Measurements from ENCODE around the gene ZNF888. TPM values are rescaled to one million over a fixed set of nuclear protein-coding genes. Genes with fewer than 3 reads are reported as not detected.
A peak's percentile ranks its signal among the peaks of the same experiment; 100 is the strongest.

The ZNF888 gene
- total RNA-seq, result 8.8 TPM
- long read RNA-seq, full-length matches to known transcripts, result 1 of 2 reads
- long read RNA-seq, partial matches to known transcripts, result 0 of 2 reads
- long read RNA-seq, other reads (novel, unspliced or antisense), result 1 of 2 reads

- intact Hi-C loops (cut with DNase I), result no loop called here
- ATAC-seq, result peak; percentile 100
- H3K27ac ChIP-seq, result peak within 1 kb of the TSS; percentile 88
These were observed at the start of gene ZNF888 for GRCh38 chr19:52922841-52923777. ZNF888 (minus strand) TSS chr19:52923428; CDS start chr19:52917873, 5,555 bp downstream.

DNA sequence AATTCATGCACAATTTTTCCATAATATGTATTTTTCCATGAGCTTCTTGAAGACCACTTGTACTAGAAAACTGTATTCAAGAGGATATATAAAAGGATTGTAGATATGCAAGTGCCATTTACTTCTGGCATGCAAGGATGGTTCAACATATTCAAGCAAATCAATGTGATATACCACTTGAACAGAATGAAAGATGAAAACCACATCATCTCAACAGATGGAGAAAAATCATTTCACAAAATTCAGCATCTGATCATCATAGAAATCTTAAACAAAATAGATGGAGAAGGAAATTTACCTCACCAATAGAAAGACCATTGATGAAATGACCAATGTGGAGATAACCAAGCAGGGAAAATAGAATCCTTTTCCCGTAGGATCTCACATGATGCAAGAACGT, 44.5 kb upstream of the ZNF888 start:
- H3K27me3 ChIP-seq (ENCODE audit: low read depth), result no peaks in the 10 kb centered on the region
- H3K4me1 ChIP-seq, result no peaks in the 10 kb centered on the region
- peaks cover 9% of the 10 kb centered on the region for H3K9me3 ChIP-seq
- no peak for TF ChIP-seq CTCF (IDR thresholded peaks at IDR 0.05)
- DNase-seq (no peak), ATAC-seq (no peak)
- intact Hi-C loops (cut with DNase I), result no loop called here
- no peaks in the 10 kb centered on the region for H3K36me3 ChIP-seq
- no peak overlapping the region for H3K27ac ChIP-seq
- H3K4me3 ChIP-seq, result no peak overlapping the region

More at GRCh38 chr19:52922841-52923777, at the start of gene ZNF888:
- H3K9me3 ChIP-seq, result no peaks in the 10 kb centered on the region
- peaks cover 4% of the 10 kb centered on the region for H3K36me3 ChIP-seq
- peak within 1 kb of the TSS; percentile 76 for H3K4me3 ChIP-seq
- peaks cover 16% of the 10 kb centered on the region for H3K4me1 ChIP-seq
- H3K27me3 ChIP-seq (ENCODE audit: low read depth), result no peaks in the 10 kb centered on the region
- peak; percentile 95 for DNase-seq
- TF ChIP-seq CTCF (IDR thresholded peaks at IDR 0.05), result no peak

GRCh38 chr19:52963247-52963618, 40.0 kb upstream of the ZNF888 start:
- no peaks in the 10 kb centered on the region for H3K27me3 ChIP-seq (ENCODE audit: low read depth)
- H3K4me1 ChIP-seq, result peaks cover 14% of the 10 kb centered on the region
- peak overlapping the region; percentile 77 for H3K4me3 ChIP-seq
- ATAC-seq (peak; percentile 45 to 55), DNase-seq (no peak)
- H3K36me3 ChIP-seq, result no peaks in the 10 kb centered on the region
- intact Hi-C loops (cut with DNase I), result no loop called here
- peak overlapping the region; percentile 87 for H3K27ac ChIP-seq
- peaks cover 16% of the 10 kb centered on the region for H3K9me3 ChIP-seq
- TF ChIP-seq CTCF (IDR thresholded peaks at IDR 0.05), result no peak

GRCh38 chr19:52962394-52963246, 39.4 kb upstream of the ZNF888 start, which contains the start of gene ZNF816:
ZNF816 (minus strand) TSS chr19:52962881; CDS start chr19:52956089, 6,792 bp downstream.
- H3K9me3 ChIP-seq, result peaks cover 16% of the 10 kb centered on the region
- H3K27me3 ChIP-seq (ENCODE audit: low read depth), result no peaks in the 10 kb centered on the region
- H3K4me3 ChIP-seq, result peak within 1 kb of the TSS; percentile 77
- TF ChIP-seq CTCF (IDR thresholded peaks at IDR 0.05), result no peak
- H3K27ac ChIP-seq, result peak within 1 kb of the TSS; percentile 87
- H3K4me1 ChIP-seq, result peaks cover 14% of the 10 kb centered on the region
- H3K36me3 ChIP-seq, result no peaks in the 10 kb centered on the region
- DNase-seq, result peak; percentile 99
- ATAC-seq, result peak; percentile 100
- intact Hi-C loops (cut with DNase I), result no loop called here

DNA sequence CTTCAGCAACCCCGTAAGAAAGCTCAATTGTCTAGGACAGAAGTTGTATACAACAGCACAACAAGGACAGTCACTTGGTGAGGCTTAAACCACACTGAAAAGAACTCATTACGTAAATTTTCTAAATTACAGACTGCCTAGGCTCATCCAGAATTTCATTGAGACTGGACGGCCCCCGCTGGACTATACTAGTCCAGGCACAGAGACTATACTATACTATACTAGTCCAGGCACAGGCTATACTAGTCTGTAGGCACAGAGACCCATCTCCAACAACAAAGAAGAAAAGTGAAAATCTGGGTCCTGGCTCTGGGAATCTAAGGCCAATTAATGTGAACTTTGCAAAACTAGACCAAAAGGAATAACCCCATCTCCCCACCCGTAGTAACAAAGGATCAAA, 38.8 kb upstream of the ZNF888 start:
- TF ChIP-seq CTCF (IDR thresholded peaks at IDR 0.05), result no peak
- intact Hi-C loops (cut with DNase I), result no loop called here
- peak; percentile 1 to 20 for ATAC-seq
- Histone ChIP-seq H3K4me3 (peak overlapping the region; percentile 77), H3K4me1 (peaks cover 14% of the 10 kb centered on the region), H3K27me3 (ENCODE audit: low read depth) (no peaks in the 10 kb centered on the region), H3K9me3 (peaks cover 16% of the 10 kb centered on the region), H3K36me3 (no peaks in the 10 kb centered on the region), H3K27ac (peak overlapping the region; percentile 87)
- no peak for DNase-seq
